Spleen (tissue), 11 donors: ENCODE data around the gene TXK. TPM values are rescaled to one million over a fixed set of nuclear protein-coding genes. Genes with fewer than 3 reads are reported as not detected.

Source experiments
- DNase-seq: peaks from one replicate; pipeline ENCODE4 v3.0.0-alpha.2; 2020
- H3K27ac ChIP-seq, 8 donors: fragments of 200-600 bp; sonication (generic) in 7 of 8; 1 replicate in 4 of 8; 2 replicates in 4 of 8; pipeline versions ENCODE4 v1.5.0 to v1.8.0; 2016 to 2021; ENCODE audit warnings: inconsistent platforms in 4 of 8, mild to moderate bottlenecking in 4 of 8, moderate library complexity in 1 of 8
- H3K27me3 ChIP-seq, 7 donors: fragments of 200-600 bp; sonication (generic) in 6 of 7; replicated peaks in 1 of 7; 1 replicate in 4 of 7; 2 replicates in 3 of 7; pipeline versions ENCODE4 v1.5.0 to v1.8.0; 2016 to 2021; ENCODE audit warnings: inconsistent platforms in 3 of 7, mild to moderate bottlenecking in 1 of 7
- H3K36me3 ChIP-seq, 6 donors: fragments of 200-600 bp; sonication (generic) in 5 of 6; 1 replicate in 4 of 6; 2 replicates in 2 of 6; pipeline versions ENCODE4 v1.5.0 to v1.8.0; 2016 to 2021; ENCODE audit warnings: inconsistent platforms in 2 of 6
- H3K4me1 ChIP-seq, 6 donors: fragments of 200-600 bp; sonication (generic) in 5 of 6; 1 replicate in 3 of 6; 2 replicates in 3 of 6; pipeline versions ENCODE4 v1.5.0 to v1.8.0; 2016 to 2021; ENCODE audit warnings: inconsistent platforms in 3 of 6
- H3K4me3 ChIP-seq, 8 donors: fragments of 200-600 bp; sonication (generic) in 7 of 8; 1 replicate in 4 of 8; 2 replicates in 4 of 8; pipeline versions ENCODE4 v1.5.0 to v1.8.0; 2016 to 2021; ENCODE audit warnings: inconsistent platforms in 4 of 8, mild to moderate bottlenecking in 4 of 8, moderate library complexity in 2 of 8
- H3K9me3 ChIP-seq, 8 donors: fragments of 200-600 bp; sonication (generic) in 7 of 8; 1 replicate in 4 of 8; 2 replicates in 4 of 8; pipeline versions ENCODE4 v1.5.0 to v1.8.0; 2016 to 2021; ENCODE audit warnings: inconsistent platforms in 4 of 8
- CTCF ChIP-seq, 11 experiments: fragments of 200-600 bp in 7 of 11; fragments of 450-650 bp in 4 of 11; sonication (generic) in 4 of 11; IDR thresholded peaks in 8 of 11; conservative IDR thresholded peaks in 3 of 11; 1 replicate in 7 of 11; 2 replicates in 4 of 11; pipeline versions ENCODE4 v1.4.0 to v1.8.0; 2016 to 2021; ENCODE audit warnings: antibody characterized with exemption in 11 of 11, inconsistent platforms in 4 of 11, mild to moderate bottlenecking in 1 of 11
- POLR2A ChIP-seq, 3 donors: fragments of 450-650 bp; IDR thresholded peaks; one replicate each; pipeline ENCODE4 v1.5.1; 2017; ENCODE audit warnings: antibody characterized with exemption in 3 of 3, mild to moderate bottlenecking in 1 of 3
- POLR2AphosphoS5 ChIP-seq, 3 donors: sonication (generic); formaldehyde crosslinking; IDR thresholded peaks; one replicate each; pipeline ENCODE4 v1.5.1; 2017; ENCODE audit warnings: antibody characterized with exemption in 3 of 3
- WGBS, 5 donors: extraction: QIAGEN DNeasy Blood & Tissue Kit in 3 of 5; methylation state at CpG; one replicate each; pipeline versions ENCODE4 v1.1.5 to v1.1.7; 2013 to 2018; 5-methylcytosine and 5-hydroxymethylcytosine counted together
- intact Hi-C: fragments of 100-400 bp; cut with DNase I; formaldehyde crosslinking; loops from one replicate; pipeline ENCODE4 v1.15.0; 2023; ENCODE audit warnings: low total_unique reads
- polyA plus RNA-seq, 3 donors: library from polyadenylated mRNA; stranded (reverse); fragments of 200-250 nt; gene quantifications; one replicate each; pipeline ENCODE4 v1.2.1, GENCODE V29; 2013
- total RNA-seq, 7 donors: library from RNA; depleted of rRNA in 3 of 7; stranded (reverse); fragments of >200 nt in 3 of 7; fragmentation: NEBNext Ultra II Directional in 4 of 7; extraction: Animal tissue kit (Norgen Biotek cat#: 25700) in 4 of 7; gene quantifications; one replicate each; pipeline versions ENCODE4 v1.1.0 to v1.2.1, GENCODE V29; 2016 to 2021
- donor health status: healthy with polysubstance abuse.
- donor health status: DM: no; HTN: no; CAD: no; lungs with moderate emphysema.
- donor health status: DM: no; HTN: no; CAD: no.
- donor health status: Bipolar disorder and iron deficiency.
- donor health status: healthy.
- donor health status: DM: no; HTN: no; CAD: no.
- donor health status: DM: yes; HTN: yes; CAD: no.

Gene TXK
- total and polyA plus RNA-seq, 10 donors, result 3.3 to 36.6 (median 21.0) TPM

- no peak for TF ChIP-seq CTCF (IDR thresholded peaks at IDR 0.05 in 8 of 11, conservative IDR thresholded peaks at IDR 0.05 in 3 of 11)
- TF ChIP-seq POLR2A (IDR thresholded peaks at IDR 0.05), result no peak
- no peak for TF ChIP-seq POLR2AphosphoS5 (IDR thresholded peaks at IDR 0.05)
- peaks cover 0 to 8% (median 0%) of the 10 kb centered on the region in 7 donors for H3K27me3 ChIP-seq
- 71 to 81% (median 79%) methylated on average over 5 of the region's 5 CpGs for WGBS, 5 donors
- intact Hi-C loops, result no loop called here
- no peaks in the 10 kb centered on the region for H3K36me3 ChIP-seq
- DNase-seq, result peak; percentile 44
- H3K9me3 ChIP-seq, result no peaks in the 10 kb centered on the region
- H3K27ac ChIP-seq, result no peak overlapping the region
- no peak overlapping the region for H3K4me3 ChIP-seq
- H3K4me1 ChIP-seq, result peaks cover 0 to 4% (median 3%) of the 10 kb centered on the region in 6 donors
Observed at GRCh38 chr4:48078862-48079655, 55.0 kb downstream of the TXK start.

GRCh38 chr4:48078425-48078824 lies 55.6 kb downstream of the TXK start:
- H3K36me3 ChIP-seq, result no peaks in the 10 kb centered on the region
- H3K9me3 ChIP-seq, result no peaks in the 10 kb centered on the region
- intact Hi-C loops, result no loop called here
- H3K4me1 ChIP-seq, result peaks cover 0 to 4% (median 3%) of the 10 kb centered on the region in 6 donors
- H3K4me3 ChIP-seq, result no peak overlapping the region
- H3K27ac ChIP-seq, result no peak overlapping the region
- 68 to 96% (median 94%) methylated on average over 2 of the region's 2 CpGs for WGBS, 5 donors
- H3K27me3 ChIP-seq, result peaks cover 0 to 8% (median 0%) of the 10 kb centered on the region in 7 donors
- TF ChIP-seq POLR2AphosphoS5 (IDR thresholded peaks at IDR 0.05) (no peak), POLR2A (IDR thresholded peaks at IDR 0.05) (no peak), CTCF (IDR thresholded peaks at IDR 0.05 in 8 of 11, conservative IDR thresholded peaks at IDR 0.05 in 3 of 11) (no peak)
- DNase-seq, result no peak

GRCh38 chr4:48074657-48075056 lies 59.4 kb downstream of the TXK start:
- no peak for DNase-seq
- Histone ChIP-seq H3K9me3 (no peaks in the 10 kb centered on the region), H3K4me3 (no peak overlapping the region), H3K27me3 (no peaks in the 10 kb centered on the region), H3K4me1 (no peaks in the 10 kb centered on the region), H3K36me3 (peaks cover 0 to 12% (median 0%) of the 10 kb centered on the region in 6 donors), H3K27ac (no peak overlapping the region)
- TF ChIP-seq CTCF (IDR thresholded peaks at IDR 0.05 in 8 of 11, conservative IDR thresholded peaks at IDR 0.05 in 3 of 11) (no peak), POLR2AphosphoS5 (IDR thresholded peaks at IDR 0.05) (no peak), POLR2A (IDR thresholded peaks at IDR 0.05) (no peak)
- intact Hi-C loops, result no loop called here
- 78 to 100% (median 95%) methylated on average over 1 of the region's 1 CpG for WGBS, 5 donors

DNA sequence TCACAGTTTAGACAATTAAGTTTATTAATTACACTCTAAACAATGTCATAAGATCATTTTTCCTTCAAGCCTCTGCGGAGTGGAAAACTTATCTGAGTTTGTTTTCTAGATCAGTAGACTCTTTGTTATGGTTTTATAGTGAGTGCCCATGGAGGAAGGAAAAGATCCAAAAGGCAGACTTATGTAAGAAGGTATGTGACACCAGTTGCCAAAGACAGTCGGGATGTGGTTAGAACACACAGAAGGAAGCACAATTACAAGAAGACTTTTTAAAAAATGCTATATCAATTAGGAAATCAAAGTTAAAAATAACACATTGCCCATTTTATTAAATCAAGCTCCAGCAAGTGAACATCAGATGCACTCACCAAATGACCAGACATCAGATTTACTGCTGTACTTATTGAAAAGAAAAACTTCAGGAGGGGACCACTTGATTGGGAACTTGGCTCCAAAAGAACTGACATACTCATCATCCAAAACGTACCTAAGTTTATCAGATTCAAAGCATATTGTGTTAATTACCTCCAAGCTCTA lies 60.4 kb downstream of the TXK start:
- TF ChIP-seq POLR2A (IDR thresholded peaks at IDR 0.05), result no peak
- no peak for TF ChIP-seq CTCF (IDR thresholded peaks at IDR 0.05 in 8 of 11, conservative IDR thresholded peaks at IDR 0.05 in 3 of 11)
- TF ChIP-seq POLR2AphosphoS5 (IDR thresholded peaks at IDR 0.05), result no peak
- no peak overlapping the region for H3K4me3 ChIP-seq
- H3K4me1 ChIP-seq, result no peaks in the 10 kb centered on the region
- no peaks in the 10 kb centered on the region for H3K9me3 ChIP-seq
- WGBS, 5 donors, result 58 to 83% (median 74%) methylated on average over 3 of the region's 3 CpGs
- no peak for DNase-seq
- no peak overlapping the region for H3K27ac ChIP-seq
- no peaks in the 10 kb centered on the region for H3K27me3 ChIP-seq
- intact Hi-C loops, result no loop called here
- H3K36me3 ChIP-seq, result peaks cover 0 to 13% (median 0%) of the 10 kb centered on the region in 6 donors
